SKM-1 (cell line): Measurements from ENCODE around the gene ZPBP2.

Source experiments
- DNase-seq: peaks from one replicate; lab custom pipeline; 2025; ENCODE audit not compliant: unreplicated experiment; lab: John Stamatoyannopoulos, UW

The ZPBP2 gene

DNA sequence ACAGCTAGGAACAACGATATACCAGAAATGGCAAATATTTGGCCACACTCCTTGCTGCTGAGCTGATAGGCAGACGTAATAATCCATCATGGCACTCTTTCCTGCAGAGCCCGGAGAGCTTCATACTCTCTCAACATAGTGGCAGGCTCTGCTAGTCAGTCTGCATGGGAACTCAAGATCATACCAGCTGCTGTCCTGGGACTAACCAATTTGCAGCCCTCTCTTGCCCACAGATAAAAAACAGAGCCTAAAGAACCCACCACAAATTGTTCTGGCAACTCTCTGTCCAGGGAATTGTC is 36.9 kb downstream of the ZPBP2 start:
- DNase-seq, result no peak

DNA sequence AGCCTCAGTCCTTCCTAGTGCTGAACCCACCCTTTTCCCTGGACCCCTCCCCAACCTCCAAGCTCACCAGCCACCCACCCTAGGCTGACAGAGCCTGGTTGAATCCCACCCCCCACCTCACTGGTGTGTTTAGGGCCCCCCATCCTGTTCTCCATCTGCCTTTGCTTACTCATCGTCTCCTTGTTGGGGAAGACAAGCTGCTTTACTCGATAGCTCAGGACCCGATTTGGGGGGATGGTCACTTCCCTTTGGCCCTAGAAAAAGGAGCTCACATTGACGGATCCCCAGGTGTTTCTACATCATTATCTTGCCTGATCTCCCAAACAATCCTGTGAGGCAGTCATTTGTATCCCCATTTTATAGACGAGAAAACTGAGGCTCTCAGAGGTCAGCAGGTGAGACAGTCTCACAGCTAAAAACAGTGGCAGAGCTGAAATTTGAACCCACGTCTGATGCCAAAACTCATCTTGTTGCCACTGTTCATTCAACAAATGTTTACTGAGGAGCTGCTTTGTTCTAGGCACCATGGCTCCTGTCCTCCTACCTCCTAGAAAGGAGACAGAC is 40.9 kb downstream of the ZPBP2 start:
- DNase-seq, result no peak

DNA sequence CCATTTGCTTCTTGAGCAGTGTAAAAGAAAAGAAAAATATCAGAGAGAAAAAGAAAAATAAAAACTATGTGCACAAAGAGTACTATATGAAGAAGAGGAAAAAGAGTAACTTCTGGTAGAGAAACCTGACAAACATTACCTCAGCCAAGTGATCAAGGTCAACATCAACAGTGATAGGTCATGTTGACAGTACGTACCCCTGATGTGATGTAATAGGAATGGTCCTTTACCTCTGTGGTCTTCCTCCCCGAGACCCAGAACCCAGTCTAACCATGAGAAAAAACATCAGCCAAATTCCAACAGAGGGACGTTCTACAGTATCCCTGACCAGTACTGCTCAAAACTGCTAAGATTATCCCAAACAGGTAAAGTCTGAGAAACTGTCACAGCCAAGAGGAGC is 46.0 kb downstream of the ZPBP2 start:
- DNase-seq, result no peak

DNA sequence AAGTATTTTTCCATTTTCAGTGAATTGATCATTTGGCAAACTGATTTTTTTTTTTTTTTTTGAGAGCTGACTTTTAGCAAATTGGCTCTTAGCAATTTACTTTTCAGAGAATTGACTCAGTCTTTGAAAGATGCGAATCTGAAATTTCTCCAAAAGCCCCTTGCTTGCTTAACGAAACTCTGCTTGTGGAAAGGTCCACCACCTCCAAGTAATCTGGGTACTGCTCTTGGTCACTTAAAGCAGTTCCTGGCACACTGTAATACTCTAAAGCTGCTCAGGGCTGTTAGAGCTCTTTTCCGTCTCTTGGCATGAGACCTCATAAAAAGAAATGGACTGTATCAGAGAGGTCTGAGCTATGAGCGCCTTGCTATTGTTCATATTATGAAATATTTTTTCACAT is 47.6 kb downstream of the ZPBP2 start:
- no peak for DNase-seq

DNA sequence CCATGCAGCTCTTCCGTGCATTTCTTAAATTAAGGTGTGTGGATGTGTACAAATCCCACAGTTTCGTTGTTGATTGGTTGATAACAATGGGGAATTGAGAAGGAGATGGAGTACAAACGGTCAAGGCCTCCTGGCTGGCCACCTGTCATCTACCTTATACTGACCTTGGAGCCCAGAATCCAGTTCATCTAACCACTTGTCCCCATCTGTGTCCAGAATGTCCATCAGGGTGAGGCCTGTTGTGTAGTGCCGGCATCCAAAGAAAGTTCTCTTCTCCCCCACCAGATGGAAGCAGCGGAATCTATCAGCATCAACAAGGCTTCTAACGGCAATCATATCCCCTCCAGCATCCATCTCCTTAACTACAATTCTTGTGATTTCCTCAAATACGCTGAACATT is 48.9 kb downstream of the ZPBP2 start:
- DNase-seq, result no peak

DNA sequence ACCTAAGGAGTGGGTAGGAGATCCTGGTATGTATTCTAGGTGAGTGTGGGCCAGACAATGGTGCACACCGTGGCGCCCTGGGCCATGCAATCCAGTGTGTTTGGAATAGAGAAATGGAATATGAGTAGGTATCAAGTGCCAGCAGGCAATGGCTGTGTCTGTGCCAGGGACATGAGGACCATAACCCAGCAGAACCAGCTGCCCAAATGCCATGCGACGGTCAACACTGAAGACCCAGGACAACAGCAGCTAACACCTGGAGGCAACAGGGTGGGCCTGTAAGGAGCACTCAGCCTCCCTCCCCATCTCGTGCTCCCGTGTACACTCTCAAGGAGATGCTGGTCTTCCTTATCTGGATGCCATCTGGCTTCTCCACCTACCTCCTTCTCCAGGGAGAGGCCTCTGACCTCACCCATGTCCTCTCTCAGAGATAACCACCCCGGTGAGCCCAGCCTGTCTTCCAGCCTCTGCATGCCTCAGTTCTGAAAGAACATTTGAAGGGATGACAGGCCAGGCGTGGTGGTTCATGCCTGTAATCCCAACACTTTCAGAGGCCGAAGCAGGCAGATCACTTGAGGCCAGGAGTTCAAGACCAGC is 51.2 kb downstream of the ZPBP2 start:
- no peak for DNase-seq

DNA sequence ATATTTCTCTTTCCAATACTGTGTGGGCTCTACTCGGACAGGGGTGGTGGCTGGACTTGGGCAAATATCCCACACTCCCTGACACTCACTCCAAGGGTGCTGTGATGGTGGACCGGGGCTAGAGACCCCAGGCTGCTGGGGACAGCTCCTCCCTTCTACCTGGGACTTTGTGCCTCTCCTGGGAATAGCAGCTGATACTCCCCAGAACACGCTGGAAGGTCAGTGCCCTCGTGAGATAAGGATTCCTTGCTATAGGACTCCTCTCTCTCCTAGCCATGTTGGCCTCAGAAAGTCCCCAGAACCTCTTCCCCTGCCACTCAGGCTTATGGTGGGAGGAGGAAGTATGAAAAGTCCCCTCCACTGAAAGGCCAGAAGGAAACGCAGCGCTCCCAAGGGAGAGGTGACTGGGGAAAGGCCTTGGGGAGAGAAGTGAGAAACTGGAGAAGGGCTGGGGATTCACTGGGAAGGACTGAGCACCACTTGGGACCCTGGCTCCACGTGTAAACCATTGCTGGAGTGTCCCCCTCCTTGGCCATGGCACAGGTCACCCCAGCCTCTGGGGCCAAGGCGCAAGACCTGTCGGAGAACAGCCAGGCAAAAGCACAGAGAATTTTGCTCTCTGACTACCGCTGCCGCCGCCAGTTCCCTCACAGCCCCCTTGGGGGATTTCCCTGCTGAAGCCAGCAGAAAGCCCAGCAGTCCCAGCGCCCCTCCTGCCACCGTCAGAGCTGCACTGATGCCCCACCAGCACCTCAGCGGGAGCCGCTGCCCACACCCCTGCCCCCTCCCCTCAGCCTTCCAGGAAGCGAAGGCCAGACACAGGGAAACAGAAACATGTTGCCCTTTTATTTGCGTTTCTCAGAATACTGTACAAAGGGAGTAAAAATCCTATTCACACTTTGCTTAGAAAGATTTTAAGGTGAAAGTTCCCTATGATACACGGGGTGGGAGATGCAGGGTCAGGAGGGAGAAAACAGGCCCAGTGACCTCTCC is 52.5 kb downstream of the ZPBP2 start:
- DNase-seq, result no peak

DNA sequence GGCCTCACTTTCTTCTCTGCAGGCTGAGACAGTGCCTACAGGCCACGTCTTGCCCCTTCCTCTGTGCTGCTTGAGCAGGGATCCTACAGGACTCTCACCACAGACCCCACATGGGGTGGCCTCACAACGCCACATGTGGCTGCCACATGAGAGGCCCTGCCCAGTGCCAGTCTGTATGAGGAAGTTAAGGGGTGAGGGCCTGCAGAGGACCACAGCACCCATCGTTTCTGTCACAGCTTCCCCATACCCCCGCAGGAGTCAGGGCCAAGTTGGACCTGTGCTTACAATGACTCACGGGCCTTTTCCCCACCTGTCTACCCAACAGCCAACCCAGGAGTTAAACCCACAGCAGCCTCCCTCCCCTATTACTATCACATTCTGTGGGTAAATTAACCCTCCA is 53.3 kb downstream of the ZPBP2 start:
- no peak for DNase-seq

DNA sequence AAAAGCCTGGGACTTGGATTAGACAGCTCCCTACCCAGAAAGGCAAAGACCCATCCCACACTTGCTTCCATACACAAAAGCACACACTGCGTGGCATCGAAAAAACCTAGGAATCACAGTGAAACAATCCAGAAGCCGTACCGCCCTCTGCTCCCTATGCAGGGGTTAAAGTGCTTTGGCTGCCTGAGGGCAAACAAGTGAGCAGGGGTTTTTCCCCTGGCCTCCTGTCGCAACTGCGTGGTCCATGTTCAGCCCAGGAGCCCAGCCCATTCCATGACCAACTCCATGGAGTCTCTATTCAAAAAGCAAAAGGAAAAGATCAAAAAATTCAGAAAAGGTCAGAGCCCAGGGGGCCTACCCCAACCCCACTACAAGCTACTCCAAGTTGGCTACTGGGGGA is 54.0 kb downstream of the ZPBP2 start:
- DNase-seq, result no peak

DNA sequence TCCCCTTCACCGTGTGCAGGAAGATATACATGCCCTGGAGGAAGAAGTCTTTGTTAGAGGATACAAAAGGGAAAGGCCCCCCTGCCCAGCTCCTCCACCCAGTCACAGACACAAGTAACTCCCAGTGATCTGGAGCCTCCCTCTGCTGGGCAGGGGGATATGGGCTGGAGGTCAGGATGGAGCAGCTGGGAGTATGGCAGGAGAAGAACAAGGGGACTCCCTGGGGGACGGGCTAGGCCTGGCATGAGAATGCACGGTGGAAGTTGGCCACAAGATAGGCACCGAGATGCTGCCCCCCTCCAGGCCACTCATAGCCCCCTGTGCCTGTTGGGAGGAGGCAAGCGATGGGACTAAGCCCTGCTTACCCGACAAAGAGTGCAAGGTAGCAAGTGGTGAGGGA is 55.2 kb downstream of the ZPBP2 start:
- DNase-seq, result no peak

DNA sequence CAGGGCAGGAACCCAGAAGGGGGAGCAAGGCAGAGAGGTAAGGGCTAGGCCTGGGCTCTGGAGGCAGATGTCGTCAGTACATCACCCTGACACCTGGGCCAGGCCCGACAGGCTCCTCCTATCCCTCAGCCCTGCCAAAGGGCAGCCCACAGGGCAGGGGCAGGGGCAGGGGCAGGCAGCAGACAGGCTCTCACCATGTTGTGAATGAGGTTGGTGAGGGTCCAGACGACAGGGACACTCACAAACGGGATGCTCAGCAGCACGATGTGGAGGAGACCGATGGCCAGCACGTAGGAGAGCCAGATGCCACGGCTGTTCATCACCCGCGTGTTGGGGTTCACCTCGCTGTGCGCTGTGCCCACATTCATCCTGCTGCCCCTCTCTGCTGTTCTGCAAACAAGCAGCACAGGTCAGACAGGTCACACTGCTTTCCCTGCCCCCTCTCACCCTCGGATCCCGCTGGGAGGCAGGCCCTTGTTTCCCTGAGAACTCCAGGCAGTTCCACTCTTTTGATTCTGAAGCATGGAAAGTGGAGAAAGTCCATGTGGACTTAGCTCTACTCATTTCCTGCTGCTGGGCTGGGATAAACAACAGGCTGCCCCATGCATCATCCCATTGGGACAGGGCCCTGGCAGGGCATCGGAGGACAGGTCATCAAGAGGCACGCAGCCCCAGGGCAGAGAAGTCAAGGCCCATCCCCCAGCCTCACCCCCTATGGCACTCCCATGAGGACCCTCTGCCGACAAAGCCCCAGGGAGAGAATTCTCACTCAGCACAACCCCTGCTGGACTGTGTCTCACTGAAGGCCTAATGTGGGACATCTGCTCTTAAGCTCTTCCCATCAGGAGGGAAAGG is 56.1 kb downstream of the ZPBP2 start:
- no peak for DNase-seq

DNA sequence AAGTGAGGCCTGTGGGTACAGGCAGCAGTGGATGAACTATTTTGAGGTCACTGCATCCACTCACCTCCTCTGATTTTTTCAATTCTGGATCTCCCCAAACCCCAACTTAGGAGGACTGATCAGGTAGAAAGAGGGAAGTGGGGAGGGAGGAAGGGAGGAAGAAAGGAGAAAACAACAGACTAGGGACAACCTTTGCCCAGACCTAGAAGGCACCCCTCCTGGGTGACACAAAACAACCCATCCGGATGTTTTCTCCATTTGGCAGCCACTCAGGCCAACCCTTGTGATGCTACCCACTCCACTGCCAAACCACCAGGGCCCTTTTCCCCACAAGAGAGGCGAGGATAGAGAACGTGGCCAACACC is 56.7 kb downstream of the ZPBP2 start:
- DNase-seq, result no peak

DNA sequence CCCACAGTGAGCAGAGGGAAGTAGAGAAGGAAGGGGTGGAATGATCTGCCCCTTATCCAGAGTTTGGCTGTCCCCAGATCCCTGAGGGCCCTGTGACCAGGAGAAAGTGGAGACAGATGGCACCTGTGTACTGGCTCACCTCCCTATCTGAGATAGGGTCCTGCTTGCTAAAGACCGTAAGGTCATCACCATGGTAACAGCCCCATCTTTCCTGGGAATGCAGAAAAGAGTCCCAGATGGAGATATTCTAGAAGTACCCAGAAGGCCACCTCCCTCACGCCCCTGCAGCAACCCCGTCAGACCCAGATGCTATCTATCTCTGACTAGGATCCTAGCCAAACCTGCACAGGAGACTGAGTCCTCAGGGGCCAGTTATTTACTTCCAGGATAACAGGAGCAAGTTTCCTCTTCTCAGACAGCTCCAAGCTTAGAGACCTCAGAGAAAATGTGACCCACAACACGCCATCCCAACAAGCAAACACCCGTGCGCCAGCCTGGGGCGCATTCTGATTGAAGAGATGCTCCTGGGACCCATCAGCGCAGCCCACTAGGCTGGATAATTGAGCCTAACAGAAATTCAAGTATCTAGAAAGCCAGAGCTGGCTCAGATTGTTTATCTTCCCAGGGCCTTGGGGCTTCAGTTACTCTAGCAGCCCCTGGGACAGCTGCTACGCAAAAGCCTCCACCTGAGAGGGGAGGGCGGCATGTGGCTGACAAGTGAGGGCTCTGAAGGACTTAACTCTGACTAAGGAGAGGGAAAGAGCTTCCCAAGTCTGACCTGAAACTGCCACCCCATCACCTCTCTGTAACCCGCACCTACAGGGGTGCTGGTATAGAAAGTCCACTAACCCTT is 57.5 kb downstream of the ZPBP2 start:
- DNase-seq, result no peak

DNA sequence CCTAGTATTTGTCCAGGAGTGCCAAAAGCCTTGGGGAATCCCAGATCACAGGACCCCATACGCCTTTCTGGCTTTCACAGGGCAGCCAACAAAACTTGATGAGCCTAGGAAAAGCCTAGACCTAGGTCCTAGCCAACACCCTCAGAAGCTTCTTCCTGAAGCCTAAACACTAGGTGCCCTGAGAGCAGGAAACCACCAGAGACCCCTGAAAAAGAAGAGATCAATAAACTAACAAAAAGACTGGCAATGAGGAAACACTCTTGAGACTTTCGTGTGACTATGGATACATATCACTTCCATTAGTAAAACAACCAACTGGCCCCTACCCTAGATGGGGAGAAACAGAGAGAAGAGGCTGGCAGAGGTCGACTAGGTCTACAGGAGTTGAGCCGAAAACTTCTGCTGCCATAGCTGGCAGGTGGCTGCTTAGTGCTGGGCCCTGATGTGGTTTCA is 58.2 kb downstream of the ZPBP2 start:
- DNase-seq, result no peak

DNA sequence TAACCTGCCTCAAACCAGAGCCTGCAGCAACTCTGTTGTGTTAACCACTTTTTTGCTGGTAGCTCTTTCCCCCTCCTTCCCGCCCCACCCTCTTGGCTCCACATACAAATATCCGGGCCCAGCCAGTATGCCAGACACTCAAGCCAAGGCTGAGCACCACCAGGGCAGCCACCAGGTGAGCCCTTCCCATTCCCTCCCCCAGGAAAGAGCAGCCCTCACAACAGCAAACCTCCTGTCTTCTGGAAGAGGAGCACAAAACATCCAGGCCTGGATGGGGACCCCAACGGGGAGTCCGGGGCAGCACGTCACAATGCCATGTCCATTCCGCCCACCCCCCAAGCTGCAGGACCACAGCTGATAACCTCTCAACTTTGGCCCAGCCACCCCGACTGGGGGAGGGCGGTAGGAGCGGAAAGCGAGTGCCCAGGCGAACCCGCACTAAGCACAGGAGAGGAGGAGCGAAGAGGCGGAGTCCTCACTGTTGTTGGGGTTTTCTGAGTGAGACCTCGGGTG is 58.6 kb downstream of the ZPBP2 start:
- no peak for DNase-seq
